ENCODE measurements around the gene UBASH3B.

GRCh38 chr11:122799406-122800105 is 144.0 kb downstream of the UBASH3B start:
- TF ChIP-seq POLR2A (IDR thresholded peaks at IDR 0.05) (no peak), CTCF (IDR thresholded peaks at IDR 0.05) (no peak)
